HG03460 (cell line): ENCODE data around the gene TM2D3.

Experiments
- ATAC-seq: cut with Tn5 transposase; IDR thresholded peaks from one replicate; pipeline ENCODE4 v1.9.1; 2021; ENCODE audit not compliant: unreplicated experiment

The TM2D3 gene

GRCh38 chr15:101609742-101610610 is 42.2 kb downstream of the TM2D3 start:
- no peak for ATAC-seq

GRCh38 chr15:101608201-101608600 is 44.0 kb downstream of the TM2D3 start:
- ATAC-seq: no peak

DNA sequence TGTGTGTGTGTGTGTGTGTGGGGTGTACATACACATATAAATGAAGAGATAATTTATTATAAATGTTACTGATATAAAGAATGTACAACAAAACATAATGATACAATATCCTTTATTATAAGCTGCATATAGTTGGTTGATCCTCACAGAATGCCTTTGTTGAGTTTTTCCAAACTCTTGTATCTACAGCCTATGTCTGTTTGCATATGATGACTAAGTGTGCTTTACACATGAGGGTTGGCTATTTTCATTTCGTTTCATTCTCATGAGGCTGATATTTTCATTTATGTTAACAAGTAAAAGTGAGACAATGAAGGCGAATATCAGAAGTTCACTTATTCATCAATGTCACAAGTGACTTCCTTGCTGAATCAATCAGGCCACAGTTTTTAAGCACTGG is 45.1 kb downstream of the TM2D3 start:
- no peak for ATAC-seq

GRCh38 chr15:101604124-101604874 is 47.9 kb downstream of the TM2D3 start:
- ATAC-seq: no peak

DNA sequence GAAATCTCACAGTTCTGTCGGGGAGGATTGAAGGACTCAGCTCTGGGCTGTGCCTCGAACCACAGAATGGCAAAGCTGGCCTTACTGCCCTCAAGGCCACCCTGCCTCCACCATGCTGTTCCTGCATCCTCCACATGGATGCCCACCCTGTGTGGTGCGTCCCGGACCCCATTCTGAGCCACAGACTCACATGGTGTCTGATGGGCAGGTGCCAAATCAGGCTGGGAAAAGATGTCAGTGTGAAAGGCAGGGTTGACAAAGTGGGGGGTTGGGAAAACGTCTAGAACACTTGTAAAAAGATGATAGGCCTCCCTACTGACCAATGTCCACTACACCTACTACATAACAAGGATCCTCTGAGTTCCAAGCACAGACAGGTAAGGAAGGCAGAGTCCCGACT is 49.4 kb downstream of the TM2D3 start:
- no peak for ATAC-seq

- ATAC-seq: no peak
These were observed 52.1 kb downstream of the TM2D3 start for GRCh38 chr15:101600035-101600434.

DNA sequence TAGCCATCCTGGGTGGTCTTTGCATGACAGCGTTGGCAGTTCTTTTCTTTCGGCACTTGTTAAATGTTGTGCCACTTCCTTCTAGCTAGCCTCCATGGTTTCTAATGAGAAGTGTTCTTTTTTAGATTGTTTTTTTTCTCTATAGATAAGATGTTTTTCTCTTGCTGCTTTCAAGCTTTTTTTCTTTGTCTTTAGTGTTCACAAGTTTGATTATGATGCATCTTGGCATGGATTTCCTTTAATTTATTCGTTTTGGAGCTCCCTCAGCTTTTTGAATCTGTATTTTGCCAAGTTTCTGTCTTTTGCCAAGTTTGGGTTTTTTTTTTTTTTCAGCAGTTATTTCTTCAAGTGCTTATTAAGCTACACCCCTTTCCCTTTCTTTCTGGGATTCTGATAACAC is 53.1 kb downstream of the TM2D3 start:
- ATAC-seq: no peak

- no peak for ATAC-seq
These were observed 54.7 kb downstream of the TM2D3 start for GRCh38 chr15:101597360-101597928.

DNA sequence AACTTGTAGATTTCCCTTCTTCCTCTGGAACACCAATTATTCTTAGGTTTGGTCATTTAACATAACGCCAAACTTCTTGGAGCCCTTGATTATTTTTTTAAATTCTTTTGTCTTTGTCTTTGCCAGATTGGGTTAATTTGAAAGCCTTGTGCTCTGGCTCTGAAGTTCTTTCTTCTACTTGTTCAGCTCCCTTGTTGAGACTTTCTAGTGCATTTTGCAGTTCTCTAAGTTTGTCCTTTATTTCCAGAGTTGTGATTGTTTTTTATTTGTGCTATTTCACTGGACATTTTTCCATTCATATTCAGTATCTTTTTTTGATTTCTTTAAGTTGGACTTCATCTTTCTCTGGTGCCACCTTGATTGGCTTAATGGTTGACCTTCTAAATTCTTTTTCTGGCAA is 55.5 kb downstream of the TM2D3 start:
- no peak for ATAC-seq
